Measurements from ENCODE around the gene GNAZ. TPM values are rescaled to one million over a fixed set of nuclear protein-coding genes. Genes with fewer than 3 reads are reported as not detected.

GNAZ gene
- total and polyA plus RNA-seq, 2 of the 8 experiments (the other 6 are each of a cell fraction or from before 2014, with no cell fraction given), result 6.6 to 9.6 TPM

DNA sequence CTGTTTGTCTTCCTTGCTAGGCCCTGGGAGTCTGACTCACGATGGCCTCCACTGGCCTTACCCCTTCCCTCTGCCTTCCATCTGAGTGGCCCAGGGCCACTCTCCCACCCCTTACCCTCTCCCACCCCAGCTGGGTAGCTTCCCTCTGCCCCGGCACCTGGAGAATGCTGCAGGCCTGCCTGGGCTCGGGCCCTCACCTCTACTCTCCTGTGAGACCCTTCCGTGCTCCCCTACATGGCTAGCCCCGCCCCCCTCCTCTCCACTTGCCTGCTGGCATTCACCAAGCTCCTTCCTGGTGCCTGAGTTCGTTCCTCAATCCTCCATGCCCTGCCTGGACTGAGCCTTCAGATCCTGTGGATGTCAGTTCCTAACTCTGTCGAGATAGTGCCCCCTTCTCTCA is 83.7 kb downstream of the GNAZ start:
- ChIA-PET POLR2A (ENCODE audit: partially characterized antibody) (no interaction called here), CTCF (ENCODE audit: partially characterized antibody) (interaction anchor here (0.6 to 4.7 kb wide), 10 partner anchors 8 to 196 kb away, joined by 3 to 49 read pairs (median 6); partner anchors contain the start of genes RAB36 and RSPH14)
- Histone ChIP-seq H3K18ac (ENCODE audit: extremely low read depth, low read length) (no peak overlapping the region), H2BK5ac (ENCODE audit: low read depth, low read length) (peak overlapping the region; percentile 10; the same call in 1 of the 2 replicates), H3K4me2 (ENCODE audit: insufficient read depth in 1 of 2, low read depth in 2 of 2, low read length in 2 of 2) (no peak overlapping the region), H3K79me1 (ENCODE audit: low read depth, low read length) (no peaks in the 10 kb centered on the region), H3K56ac (replicated peaks; ENCODE audit: insufficient read length, low read depth, low read length) (no peak overlapping the region), H3K79me2 (ENCODE audit: control insufficient read depth in 1 of 2, insufficient read depth in 2 of 2, low read length in 2 of 2) (no peaks in the 10 kb centered on the region), H3K23ac (ENCODE audit: insufficient read length) (no peak overlapping the region), H3K23me2 (ENCODE audit: low read depth, low read length) (no peaks in the 10 kb centered on the region), H3K4me1 (replicated peaks in 1 of 4; ENCODE audit: control insufficient read depth in 3 of 4, insufficient read depth in 4 of 4, low read length in 3 of 4) (peaks cover 0 to 29% (median 14%) of the 10 kb centered on the region in 4 experiments; a peak in 5 of 7 replicates), H4K5ac (ENCODE audit: insufficient read length, low read depth, low read length) (no peak overlapping the region), H3K14ac (ENCODE audit: insufficient read length) (no peak overlapping the region), H4K91ac (replicated peaks; ENCODE audit: insufficient read length, low read length) (peak overlapping the region; percentile 52), H3K36me3 (ENCODE audit: control insufficient read depth in 2 of 4, insufficient read depth in 4 of 4, low read length in 3 of 4) (no peaks in the 10 kb centered on the region), H2AFZ (ENCODE audit: low read length) (no peak overlapping the region), H2BK15ac (ENCODE audit: low read length) (no peak overlapping the region), H3K9ac (replicated peaks in 1 of 4; ENCODE audit: extremely low read depth in 1 of 4, low read depth in 3 of 4, low read length in 3 of 4) (no peak overlapping the region), H2BK20ac (ENCODE audit: low read length) (no peak overlapping the region), H2BK12ac (ENCODE audit: low read depth, low read length) (peak overlapping the region; percentile 71; the same call in 1 of the 2 replicates), H3K9me3 (ENCODE audit: insufficient read depth in 2 of 2, low read depth in 1 of 2, low read length in 1 of 2) (no peaks in the 10 kb centered on the region), H4K8ac (ENCODE audit: extremely low read depth, insufficient read depth, low read length) (peak overlapping the region; percentile 22; the same call in 1 of the 2 replicates), H2BK120ac (replicated peaks; ENCODE audit: low read depth, low read length) (no peak overlapping the region), H3K27me3 (replicated peaks in 1 of 4; ENCODE audit: control insufficient read depth in 3 of 4, extremely low read depth in 1 of 4, insufficient read depth in 3 of 4, low read length in 3 of 4) (no peaks in the 10 kb centered on the region), H3K27ac (ENCODE audit: low read depth, low read length) (no peak overlapping the region), H2AK5ac (ENCODE audit: low read depth, low read length) (no peak overlapping the region), H3K4ac (replicated peaks; ENCODE audit: insufficient read length, low read depth, low read length) (no peak overlapping the region), H4K20me1 (replicated peaks in 1 of 2; ENCODE audit: control insufficient read depth in 1 of 2, insufficient read depth in 2 of 2, low read length in 2 of 2) (no peaks in the 10 kb centered on the region), H3K4me3 (ENCODE audit: extremely low read depth in 1 of 4, insufficient read depth in 2 of 4, low read depth in 3 of 4, low read length in 4 of 4) (no peak overlapping the region)
- DNase-seq (ENCODE audit: low read depth in 1 of 2, low spot score in 2 of 2) (no peak), FAIRE-seq (no peak)
- WGBS, 2 experiments (ENCODE audit: extremely low coverage in 1 of 2, insufficient coverage in 1 of 2, insufficient read length in 1 of 2, insufficient replicate concordance in 2 of 2, low coverage in 1 of 2, low lambda C conversion rate in 2 of 2, missing lambda C conversion rate in 1 of 2), result 83% methylated on average over 7 of the region's 7 CpGs; no CpG with 5 or more reads in 1 of the 2 experiments
- no peak for TF ChIP-seq POLR2AphosphoS5 (IDR thresholded peaks at IDR 0.05; ENCODE audit: low read depth, low read length)
- TF ChIP-seq JUN (IDR thresholded peaks at IDR 0.05; ENCODE audit: low read depth, low read length), result no peak
- no peak for TF ChIP-seq SP1 (IDR thresholded peaks at IDR 0.05; ENCODE audit: low read depth, low read length)
- no peak for TF ChIP-seq BACH1 (IDR thresholded peaks at IDR 0.05; ENCODE audit: low read length)
- TF ChIP-seq TBP (IDR thresholded peaks at IDR 0.05; ENCODE audit: low read depth, low read length), result no peak
